GM21786 (cell line): ENCODE measurements around the gene TARBP1.
"Not testable (repeated sequence)": the region's sequence is repeated elsewhere in the genome, so short reads cannot be mapped to it uniquely, and the experiment has no call there.

Experiments used
- ATAC-seq: cut with Tn5 transposase; IDR thresholded peaks from one replicate; pipeline ENCODE4 v1.9.1; 2021; ENCODE audit not compliant: unreplicated experiment

TARBP1 gene

GRCh38 chr1:234507089-234507488 lies 28.1 kb upstream of the TARBP1 start:
- no peak for ATAC-seq

DNA sequence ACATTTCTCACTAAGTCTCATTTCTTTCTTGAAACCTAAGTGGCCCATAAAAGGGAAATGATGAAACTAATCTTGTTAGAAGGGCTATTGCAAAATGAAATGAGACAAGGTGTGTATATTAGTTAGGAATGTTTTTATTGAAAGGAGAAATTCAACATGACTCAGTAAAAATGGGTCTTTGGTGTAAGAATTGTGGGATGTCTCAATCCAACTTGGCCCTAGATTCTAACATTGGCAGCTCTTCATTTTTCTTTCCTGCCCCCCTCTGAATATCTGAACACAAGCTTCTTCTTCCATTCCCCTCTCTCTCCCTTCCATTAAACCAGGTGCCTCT lies 26.8 kb upstream of the TARBP1 start:
- no peak for ATAC-seq

GRCh38 chr1:234504969-234505768 lies 26.2 kb upstream of the TARBP1 start:
- no peak for ATAC-seq

DNA sequence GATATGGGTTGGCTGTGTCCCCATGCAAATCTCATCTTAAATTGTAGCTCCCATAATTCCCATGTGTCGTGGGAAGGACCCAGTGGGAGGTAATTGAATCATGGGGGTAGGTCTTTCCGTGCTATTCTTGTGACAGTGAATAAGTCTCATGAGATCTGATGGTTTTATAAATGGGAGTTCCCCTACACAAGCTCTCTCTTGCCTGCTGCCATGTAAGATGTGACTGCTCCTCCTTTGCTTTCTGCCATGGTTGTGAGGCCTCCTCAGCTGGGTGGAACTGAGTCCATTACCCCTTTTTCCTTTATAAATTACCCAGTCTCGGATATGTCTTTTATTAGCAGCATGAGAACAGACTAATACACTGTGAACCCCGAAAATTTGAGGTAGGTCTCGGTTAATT lies 25.3 kb upstream of the TARBP1 start:
- ATAC-seq, result not testable (repeated sequence)

DNA sequence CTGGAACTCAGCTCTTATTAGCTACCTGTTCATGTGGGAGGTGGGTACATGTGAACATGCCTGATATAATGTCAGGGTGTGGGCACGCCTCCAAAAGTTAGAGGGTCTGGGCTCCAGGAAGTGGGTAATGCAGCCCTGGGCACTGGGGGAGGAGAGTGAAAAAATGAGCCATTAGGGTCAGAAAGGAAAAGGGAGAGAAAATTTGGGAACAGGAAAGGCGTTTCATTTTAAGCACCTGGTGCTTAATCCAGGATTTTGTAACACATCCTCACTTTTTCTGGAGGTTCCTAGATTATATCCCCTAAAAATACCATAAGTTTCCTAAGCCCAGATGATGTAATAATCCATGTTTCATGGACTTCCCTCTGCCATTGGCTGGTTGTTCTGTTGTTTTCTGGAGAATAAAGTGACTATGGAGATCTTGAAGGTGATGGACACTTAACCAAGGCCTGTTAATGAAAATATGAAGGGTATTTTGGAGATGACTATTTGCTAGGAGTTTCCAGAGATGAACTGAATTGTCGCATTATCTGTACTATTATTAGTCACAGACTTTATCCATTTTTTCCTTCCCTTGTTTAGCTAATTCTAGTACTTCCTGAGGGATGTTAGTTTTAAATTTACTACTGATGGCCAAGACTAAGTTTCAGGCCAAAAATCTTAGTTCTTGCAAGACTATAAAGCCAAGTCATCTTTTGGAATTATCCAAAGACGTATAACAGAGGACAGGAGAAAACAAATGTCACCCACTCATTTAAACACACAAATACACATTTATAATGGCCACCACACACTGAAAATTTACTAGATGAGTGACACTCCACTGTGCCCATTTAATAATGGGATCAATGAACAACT lies 24.4 kb upstream of the TARBP1 start:
- ATAC-seq, result no peak

DNA sequence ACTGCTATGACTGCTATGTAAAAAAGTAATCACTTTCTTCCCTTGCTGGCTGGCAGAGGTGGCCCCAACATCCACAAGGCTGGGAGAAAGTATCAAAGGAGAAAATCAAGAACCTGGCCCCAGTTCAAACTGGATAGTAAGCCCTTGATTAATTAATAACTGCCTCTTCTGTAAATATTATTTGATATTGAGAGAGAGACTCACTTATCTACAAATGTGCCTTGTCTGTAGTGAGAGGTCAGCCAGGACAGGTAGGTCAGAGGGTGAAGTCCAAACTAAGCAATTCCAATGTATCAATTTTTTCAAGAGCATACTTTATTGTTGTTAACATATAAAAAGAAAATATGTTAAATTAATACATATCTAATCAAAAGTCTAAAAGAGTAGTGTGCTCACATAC lies 23.8 kb upstream of the TARBP1 start:
- ATAC-seq, result no peak

DNA sequence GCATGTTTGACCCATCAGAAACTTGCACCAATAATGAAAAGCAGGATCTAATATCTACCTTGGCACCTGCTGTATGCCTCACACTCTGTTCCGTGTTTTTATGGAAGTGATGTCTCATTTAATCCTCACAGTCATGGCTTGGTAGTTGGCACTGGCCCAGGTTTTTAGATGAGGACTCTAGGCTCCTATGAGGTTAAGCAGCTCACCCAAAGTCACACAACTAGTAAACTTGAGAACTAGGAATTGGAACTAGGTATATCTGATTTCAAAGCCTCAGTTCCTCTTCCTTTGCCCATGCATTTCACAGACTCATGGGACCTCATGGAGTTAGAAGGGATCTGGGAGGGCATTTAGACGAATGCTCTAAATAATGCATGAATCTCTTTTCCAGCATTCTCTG lies 21.3 kb upstream of the TARBP1 start:
- no peak for ATAC-seq

DNA sequence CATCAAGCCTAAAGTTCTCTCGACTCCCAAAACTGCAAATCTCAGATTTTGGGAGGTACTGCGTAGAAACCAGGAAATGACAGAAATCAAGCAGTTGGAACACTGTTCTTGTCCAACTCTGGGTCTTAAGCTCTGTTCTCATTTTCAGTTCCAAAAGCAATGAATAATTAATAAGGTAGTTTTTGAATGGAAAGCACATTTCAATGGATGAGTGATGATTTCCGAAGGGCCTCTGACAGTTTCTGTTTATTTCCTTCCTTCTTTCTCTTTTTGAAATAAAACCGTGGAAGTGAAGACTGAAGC lies 20.9 kb upstream of the TARBP1 start:
- no peak for ATAC-seq

GRCh38 chr1:234499119-234499942 lies 20.4 kb upstream of the TARBP1 start:
- peak; percentile 38 for ATAC-seq

- no peak for ATAC-seq
These were observed 19.6 kb upstream of the TARBP1 start for GRCh38 chr1:234498448-234499118.

DNA sequence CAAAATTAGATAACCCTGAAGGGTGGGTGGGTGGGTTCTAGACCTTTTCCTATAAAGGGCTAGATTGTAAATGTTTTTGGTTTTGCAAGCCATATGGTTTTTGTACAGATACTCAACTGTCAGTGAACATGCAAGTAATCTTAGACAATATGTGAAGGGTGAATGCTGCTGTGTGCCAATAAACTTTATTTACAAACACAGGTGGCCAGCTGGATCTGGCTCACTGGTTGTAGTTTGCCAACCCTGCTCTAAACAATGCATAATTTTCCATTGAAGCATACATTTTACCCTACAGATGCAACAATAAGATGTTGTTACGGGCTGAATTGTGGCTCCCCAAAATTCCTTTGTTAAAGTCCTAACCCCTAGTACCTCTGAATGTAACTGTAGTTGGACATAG lies 18.6 kb upstream of the TARBP1 start:
- no peak for ATAC-seq

DNA sequence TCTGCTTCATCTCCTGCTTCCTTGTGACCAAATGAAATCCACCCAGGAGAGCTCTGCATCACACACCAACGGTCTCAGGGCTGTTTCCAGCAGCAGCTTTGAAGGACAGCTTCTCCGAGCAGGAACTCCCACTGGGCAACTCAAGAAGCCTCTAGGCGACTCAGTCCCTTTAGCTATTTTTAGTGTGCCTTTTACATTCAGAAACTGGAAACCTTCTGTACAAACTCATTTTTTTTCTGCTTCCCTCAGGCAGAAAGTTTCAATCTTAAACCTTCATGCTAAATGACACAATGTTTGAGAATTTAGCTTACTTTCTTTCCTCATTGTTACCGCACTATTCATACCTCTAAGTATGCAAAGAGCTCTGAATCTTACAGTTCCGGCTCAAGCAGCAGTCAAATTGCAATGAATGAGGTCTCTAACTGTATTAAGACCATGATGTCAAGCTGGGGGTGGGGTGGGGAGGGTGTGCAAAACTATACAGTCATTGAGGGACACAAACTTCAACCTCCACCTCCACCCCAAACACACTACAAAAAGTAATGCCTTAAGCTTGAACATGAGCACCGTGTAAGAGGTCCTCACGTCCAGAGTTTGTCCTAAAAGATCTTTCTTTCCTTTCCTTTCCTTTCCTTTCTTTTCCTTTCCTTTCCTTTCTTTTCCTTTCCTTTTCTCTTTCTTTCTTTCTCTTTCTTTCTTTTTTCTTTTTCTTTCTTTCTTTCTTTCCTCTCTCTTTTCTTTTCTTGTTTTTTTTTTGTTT lies 16.4 kb upstream of the TARBP1 start:
- peak; percentile 73 for ATAC-seq

DNA sequence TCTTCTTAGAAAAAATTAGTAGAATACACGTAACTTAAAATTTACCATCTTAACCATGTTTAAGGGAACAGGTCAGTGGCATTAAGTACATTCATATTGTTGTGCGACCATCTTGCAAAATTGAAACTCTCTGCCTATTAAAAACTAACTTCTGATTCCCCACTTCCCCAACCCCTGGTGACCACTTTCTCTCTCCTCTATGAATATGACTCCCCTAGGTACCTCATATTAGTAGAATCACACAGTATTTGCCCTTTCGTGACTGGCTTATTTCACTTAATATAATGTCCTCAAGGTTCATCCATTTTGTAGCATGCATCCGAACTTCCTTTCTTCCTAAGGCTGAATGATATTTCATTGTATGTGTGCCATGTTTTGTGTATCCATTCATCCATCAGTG lies 15.1 kb upstream of the TARBP1 start:
- ATAC-seq, result no peak

DNA sequence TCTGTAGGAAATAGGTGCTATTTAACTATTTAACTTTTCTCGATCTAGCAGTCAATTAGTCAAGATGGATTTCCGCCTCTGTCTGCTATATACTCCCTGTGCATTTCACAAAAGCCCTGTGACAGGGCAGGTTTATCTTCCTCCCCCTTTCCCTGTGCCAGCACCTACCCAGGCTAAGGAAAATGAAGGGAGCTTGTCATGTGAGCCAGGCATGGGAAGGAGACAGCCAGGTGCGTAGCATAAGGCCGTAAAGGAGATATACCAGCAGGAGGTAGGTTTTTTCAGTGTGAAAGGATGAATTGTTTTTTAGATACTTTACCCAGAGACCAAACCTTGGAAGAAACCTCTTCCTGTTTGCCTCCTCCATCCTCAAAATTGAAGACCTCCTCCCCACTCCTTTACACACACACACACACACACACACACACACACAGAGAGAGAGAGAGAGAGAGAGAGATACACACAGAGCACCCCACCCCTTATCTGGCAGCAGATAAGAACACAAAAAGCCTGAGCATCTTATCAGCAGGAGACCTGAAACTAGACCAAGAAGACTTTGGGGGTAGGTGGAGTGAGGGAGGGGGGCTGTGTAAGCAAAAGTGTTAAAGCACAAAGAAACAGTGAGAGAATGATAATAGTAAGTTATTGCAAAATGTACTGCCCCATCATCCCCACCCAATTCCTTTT lies 12.0 kb upstream of the TARBP1 start:
- no peak for ATAC-seq

DNA sequence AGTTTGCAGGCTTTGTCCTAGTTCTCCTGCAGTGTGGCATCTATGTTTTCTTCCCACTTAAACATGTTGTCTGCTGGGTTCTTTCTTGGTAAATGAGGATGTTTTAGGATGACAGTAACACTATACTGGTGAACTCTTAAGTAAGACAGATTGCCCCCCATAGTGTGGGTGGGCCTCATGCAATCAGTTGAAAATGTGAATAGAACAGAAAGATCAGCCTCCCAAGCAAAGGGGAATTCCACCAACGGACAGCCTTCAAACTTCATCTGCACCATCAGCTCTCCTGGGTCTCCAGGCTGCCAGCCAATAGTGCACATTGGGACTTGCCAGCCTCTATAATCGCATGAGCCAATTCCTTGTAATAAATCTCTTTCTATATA lies 10.7 kb upstream of the TARBP1 start:
- ATAC-seq, result no peak

GRCh38 chr1:234489007-234489697 lies 10.2 kb upstream of the TARBP1 start:
- ATAC-seq, result no peak

GRCh38 chr1:234488054-234489006 lies 9.4 kb upstream of the TARBP1 start:
- peak; percentile 39 for ATAC-seq
